Activated naive CD4-positive, alpha-beta T cell treated with anti-CD3 and anti-CD28 coated beads for 36 hours (primary cell): ENCODE results near the gene MUS81. TPM values are rescaled to one million over a fixed set of nuclear protein-coding genes. Genes with fewer than 3 reads are reported as not detected.
"Not testable (repeated sequence)": the region's sequence is repeated elsewhere in the genome, so short reads cannot be mapped to it uniquely, and the experiment has no call there.

Experiments
- CTCF ChIA-PET: fragments of 350-600 bp; sonication (Branson Sonifier 250); formaldehyde crosslinking; loops from one replicate; lab custom pipeline; 2021; ENCODE audit warnings: antibody characterized with exemption; lab: Charles Lee
- DNase-seq: peaks from one replicate; pipeline ENCODE4 v3.0.0-alpha.2; 2020
- H3K27ac Mint-ChIP-seq: one replicate; pipeline ENCODE4 v1.8.0; 2021; ENCODE audit warnings: mild to moderate bottlenecking, mixed read lengths
- H3K27me3 Mint-ChIP-seq: one replicate; pipeline ENCODE4 v1.8.0; 2021; ENCODE audit warnings: low read depth, mixed read lengths
- H3K36me3 Mint-ChIP-seq: one replicate; pipeline ENCODE4 v1.8.0; 2021; ENCODE audit warnings: low read depth, mixed read lengths
- H3K4me1 Mint-ChIP-seq: one replicate; pipeline ENCODE4 v1.8.0; 2021; ENCODE audit warnings: low read depth, mixed read lengths
- H3K4me3 Mint-ChIP-seq: one replicate; pipeline ENCODE4 v1.8.0; 2021; ENCODE audit warnings: mild to moderate bottlenecking, moderate library complexity, mixed read lengths
- H3K9me3 Mint-ChIP-seq: one replicate; pipeline ENCODE4 v1.8.0; 2021; ENCODE audit warnings: mixed read lengths
- intact Hi-C: fragments of 100-400 bp; cut with micrococcal nuclease; formaldehyde crosslinking; loops from one replicate; pipeline ENCODE4 v1.15.1; 2023
- total RNA-seq, 2 experiments: library from RNA; stranded (reverse); gene quantifications; one replicate each; pipeline ENCODE4 v1.2.3, GENCODE V29; 2021

Gene MUS81
- total RNA-seq, 2 experiments from 2014 or later = 51.4 to 54.7 TPM

DNA sequence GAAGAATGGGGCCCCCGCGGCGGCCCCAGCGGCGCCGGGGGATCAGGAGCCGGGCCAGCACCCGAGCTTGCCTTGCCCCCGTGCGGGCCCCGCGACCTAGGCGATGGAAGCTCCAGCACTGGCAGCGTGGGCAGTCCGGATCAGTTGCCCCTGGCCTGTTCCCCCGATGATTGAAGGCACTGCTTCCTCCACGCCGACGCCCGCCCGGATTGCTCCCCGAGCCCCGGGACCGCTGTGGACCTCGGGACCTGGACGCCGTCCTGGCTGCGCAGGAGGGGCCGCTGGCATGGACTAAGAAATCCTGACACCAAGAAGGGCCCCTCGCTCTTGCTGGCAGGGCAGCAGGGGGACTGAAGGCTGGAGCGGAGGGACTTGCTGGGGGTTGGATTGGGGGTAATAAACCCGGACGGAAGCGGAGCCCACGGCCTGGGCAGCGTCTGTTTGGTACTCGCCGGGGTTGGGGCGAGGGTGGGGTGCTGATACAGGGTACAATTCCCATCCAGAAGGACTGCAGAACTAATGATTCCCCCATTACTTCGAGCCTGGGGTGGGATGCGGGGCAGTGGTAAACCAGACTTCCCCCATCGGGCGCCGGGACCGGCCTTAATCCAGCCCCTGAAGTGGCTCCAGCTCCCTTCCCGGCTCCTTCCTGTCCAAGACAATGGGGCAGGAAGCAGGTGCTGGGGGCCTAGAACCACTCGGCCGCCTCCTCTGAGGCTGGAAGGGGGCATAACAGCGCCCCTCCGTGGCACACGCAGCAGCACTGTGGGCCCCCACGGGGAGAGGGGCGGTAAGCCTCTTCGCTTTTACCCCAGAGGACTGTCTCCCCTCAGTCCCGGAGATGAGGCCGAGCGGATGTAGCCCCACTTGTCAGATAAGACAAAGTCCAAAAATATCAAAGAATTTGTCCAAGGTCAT is 31.2 kb downstream of the MUS81 start:
- no peaks in the 10 kb centered on the region for H3K27me3 Mint-ChIP-seq
- intact Hi-C loops = loop anchor here (2.0 to 10.0 kb wide), 4 partner anchors 161 to 377 kb away; partner anchors contain the start of genes PACS1, RAB1B and SF3B2
- peaks cover 73% of the 10 kb centered on the region for H3K4me1 Mint-ChIP-seq
- DNase-seq = peak; percentile 40
- peak overlapping the region; percentile 79 for H3K4me3 Mint-ChIP-seq
- peak overlapping the region; percentile 83 for H3K27ac Mint-ChIP-seq
- no peaks in the 10 kb centered on the region for H3K9me3 Mint-ChIP-seq
- CTCF ChIA-PET = interaction anchor here (0.6 to 14.7 kb wide), 20 partner anchors 6 to 185 kb away, joined by 3 to 178 read pairs (median 5); partner anchors contain the start of genes CFL1, FOSL1 and MUS81
- H3K36me3 Mint-ChIP-seq = peaks cover 33% of the 10 kb centered on the region

DNA sequence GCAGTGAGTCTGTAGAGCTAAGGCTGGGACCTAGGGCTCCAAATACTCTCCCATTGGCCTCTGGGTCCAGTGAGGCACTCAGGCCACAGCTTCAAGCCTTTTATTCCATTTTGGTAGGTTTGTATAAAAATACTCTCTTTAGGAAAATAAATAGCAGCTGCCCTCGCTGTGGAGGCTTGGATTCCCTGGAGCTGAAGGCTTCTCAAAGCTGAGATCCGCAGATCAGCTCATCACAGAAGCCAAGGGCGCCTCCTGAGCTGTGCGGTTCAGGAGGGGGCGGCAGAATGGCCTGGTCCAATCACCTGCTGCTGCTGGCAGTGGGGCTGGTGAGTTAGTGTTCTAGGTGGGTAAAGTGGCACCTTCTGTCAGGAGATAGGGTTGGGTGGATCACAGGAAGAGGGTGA is 31.9 kb downstream of the MUS81 start:
- Mint-ChIP-seq H3K36me3 (peaks cover 31% of the 10 kb centered on the region), H3K4me1 (peaks cover 73% of the 10 kb centered on the region), H3K27ac (peak overlapping the region; percentile 83), H3K4me3 (peak overlapping the region; percentile 79)
- CTCF ChIA-PET = interaction anchor here (0.7 to 14.7 kb wide), 8 partner anchors 7 to 186 kb away, joined by 3 to 178 read pairs (median 4); partner anchors contain the start of genes CFL1, FOSL1 and MUS81
- peak; percentile 48 for DNase-seq
- H3K9me3 Mint-ChIP-seq, H3K27me3 Mint-ChIP-seq: not testable (repeated sequence)
- intact Hi-C loops = loop anchor here (5.0 to 10.0 kb wide), 3 partner anchors 160 to 243 kb away; partner anchors contain the start of genes PACS1 and SF3B2

DNA sequence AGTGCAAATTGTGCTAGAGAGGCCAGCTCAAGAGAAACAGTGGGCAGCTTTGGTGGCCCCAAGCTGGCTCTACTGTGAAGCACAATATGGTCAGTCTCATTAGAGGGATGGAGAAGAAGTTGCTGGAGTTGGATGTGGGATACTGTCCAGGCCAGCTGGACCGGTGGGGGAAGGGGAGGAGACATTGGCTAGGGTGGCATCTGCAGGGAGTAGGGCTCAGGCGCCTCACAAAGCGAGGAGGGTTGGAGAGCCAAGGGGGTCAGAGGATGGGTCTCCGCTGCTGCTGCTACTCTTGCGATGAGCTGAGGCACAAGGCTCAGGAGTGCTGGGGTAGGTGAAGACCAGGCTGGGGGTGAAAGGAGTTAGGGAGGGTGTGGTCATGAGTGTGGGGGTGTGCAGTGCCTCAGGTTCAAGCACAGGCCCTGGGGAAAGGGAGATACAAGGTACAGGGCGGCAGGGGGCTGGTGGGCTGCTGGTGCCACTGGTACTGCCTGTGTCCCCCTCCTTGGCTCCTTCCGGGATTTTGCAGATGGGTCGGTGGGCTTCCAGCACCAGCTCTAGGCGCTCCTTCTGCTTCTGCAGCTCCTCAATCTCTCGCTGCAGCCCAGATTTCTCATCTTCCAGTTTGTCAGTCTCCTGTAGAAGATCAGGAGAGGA is 32.6 kb downstream of the MUS81 start:
- Mint-ChIP-seq H3K27ac (peak overlapping the region; percentile 83), H3K9me3 (no peaks in the 10 kb centered on the region), H3K36me3 (peaks cover 33% of the 10 kb centered on the region), H3K4me1 (peaks cover 73% of the 10 kb centered on the region), H3K4me3 (peak overlapping the region; percentile 79), H3K27me3 (no peaks in the 10 kb centered on the region)
- intact Hi-C loops = loop anchor here (5.0 to 10.0 kb wide), 3 partner anchors 160 to 242 kb away; partner anchors contain the start of genes PACS1 and SF3B2
- CTCF ChIA-PET = interaction anchor here (0.7 to 14.7 kb wide), 9 partner anchors 8 to 187 kb away, joined by 3 to 178 read pairs (median 4); partner anchors contain the start of genes CFL1, FOSL1 and MUS81
- DNase-seq = no peak

DNA sequence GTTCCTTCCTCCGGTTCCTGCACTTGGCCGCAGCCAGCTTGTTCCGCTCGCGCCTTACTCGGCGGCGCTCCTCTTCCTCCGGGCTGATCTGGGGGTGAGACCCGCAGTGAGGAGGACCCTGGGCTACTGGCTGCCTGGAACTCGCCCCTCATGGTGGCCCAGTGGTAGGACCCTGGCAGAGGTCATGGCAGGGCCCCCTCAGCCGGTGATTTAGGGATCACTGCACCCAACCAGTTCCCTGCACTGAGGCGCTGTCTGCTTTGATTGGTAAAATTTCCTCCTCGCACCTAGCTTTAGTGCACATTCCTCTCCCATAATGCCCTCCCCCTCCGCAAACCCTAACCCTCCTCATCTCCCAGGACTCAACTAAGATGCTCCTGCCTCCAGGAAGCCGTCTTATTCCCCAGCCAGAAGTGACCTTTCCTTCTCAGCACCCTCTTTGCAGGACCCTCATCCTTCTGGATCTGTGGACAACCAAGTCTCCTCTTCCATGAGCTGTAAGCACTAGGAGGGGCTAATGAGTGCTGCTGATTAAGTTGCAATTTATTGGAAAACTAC is 33.9 kb downstream of the MUS81 start:
- intact Hi-C loops = loop anchor here (5.0 to 10.0 kb wide), 3 partner anchors 158 to 241 kb away; partner anchors contain the start of genes PACS1 and SF3B2
- peak overlapping the region; percentile 83 for H3K27ac Mint-ChIP-seq
- H3K9me3 Mint-ChIP-seq = no peaks in the 10 kb centered on the region
- CTCF ChIA-PET = interaction anchor here (0.7 to 14.7 kb wide), 6 partner anchors 9 to 388 kb away, joined by 3 to 178 read pairs (median 30); partner anchors contain the start of genes CFL1 and MUS81
- H3K27me3 Mint-ChIP-seq = no peaks in the 10 kb centered on the region
- DNase-seq = peak; percentile 53
- H3K36me3 Mint-ChIP-seq = peaks cover 35% of the 10 kb centered on the region
- peak overlapping the region; percentile 74 for H3K4me3 Mint-ChIP-seq
- peaks cover 73% of the 10 kb centered on the region for H3K4me1 Mint-ChIP-seq

DNA sequence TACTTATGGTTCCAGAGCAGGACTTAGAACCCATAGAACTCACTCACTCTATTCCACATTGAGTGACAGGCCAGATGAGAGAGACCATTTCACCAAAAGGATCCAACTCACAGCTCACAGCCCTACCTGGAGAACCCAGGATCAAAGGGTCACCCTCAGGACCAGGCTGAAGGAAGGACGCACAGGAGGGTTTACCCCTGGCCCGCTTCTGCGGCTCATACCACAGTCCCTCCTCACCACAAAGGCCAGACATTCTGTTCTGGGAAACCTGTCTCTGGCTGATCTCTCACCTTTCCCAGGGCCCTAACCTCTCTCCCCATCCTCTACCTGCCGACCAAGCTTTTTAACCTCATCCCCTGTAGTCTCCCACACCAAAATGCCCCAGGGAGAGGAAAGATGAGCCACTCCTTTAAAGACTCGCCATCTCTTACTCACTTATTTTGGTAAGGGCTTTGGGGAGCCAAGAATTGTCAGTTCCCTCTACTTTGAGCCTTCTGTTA is 35.3 kb downstream of the MUS81 start:
- no peaks in the 10 kb centered on the region for H3K27me3 Mint-ChIP-seq
- no peak for DNase-seq
- peaks cover 61% of the 10 kb centered on the region for H3K4me1 Mint-ChIP-seq
- peaks cover 35% of the 10 kb centered on the region for H3K36me3 Mint-ChIP-seq
- no peak overlapping the region for H3K4me3 Mint-ChIP-seq
- peak overlapping the region; percentile 42 for H3K27ac Mint-ChIP-seq
- intact Hi-C loops = loop anchor here (10.0 kb wide), 1 partner anchor 239 kb away; no protein-coding TSS in a partner anchor
- H3K9me3 Mint-ChIP-seq = no peaks in the 10 kb centered on the region
- CTCF ChIA-PET = interaction anchor here (6.8 kb wide), 1 partner anchor 11 kb away, joined by 52 read pairs; no protein-coding TSS in a partner anchor

DNA sequence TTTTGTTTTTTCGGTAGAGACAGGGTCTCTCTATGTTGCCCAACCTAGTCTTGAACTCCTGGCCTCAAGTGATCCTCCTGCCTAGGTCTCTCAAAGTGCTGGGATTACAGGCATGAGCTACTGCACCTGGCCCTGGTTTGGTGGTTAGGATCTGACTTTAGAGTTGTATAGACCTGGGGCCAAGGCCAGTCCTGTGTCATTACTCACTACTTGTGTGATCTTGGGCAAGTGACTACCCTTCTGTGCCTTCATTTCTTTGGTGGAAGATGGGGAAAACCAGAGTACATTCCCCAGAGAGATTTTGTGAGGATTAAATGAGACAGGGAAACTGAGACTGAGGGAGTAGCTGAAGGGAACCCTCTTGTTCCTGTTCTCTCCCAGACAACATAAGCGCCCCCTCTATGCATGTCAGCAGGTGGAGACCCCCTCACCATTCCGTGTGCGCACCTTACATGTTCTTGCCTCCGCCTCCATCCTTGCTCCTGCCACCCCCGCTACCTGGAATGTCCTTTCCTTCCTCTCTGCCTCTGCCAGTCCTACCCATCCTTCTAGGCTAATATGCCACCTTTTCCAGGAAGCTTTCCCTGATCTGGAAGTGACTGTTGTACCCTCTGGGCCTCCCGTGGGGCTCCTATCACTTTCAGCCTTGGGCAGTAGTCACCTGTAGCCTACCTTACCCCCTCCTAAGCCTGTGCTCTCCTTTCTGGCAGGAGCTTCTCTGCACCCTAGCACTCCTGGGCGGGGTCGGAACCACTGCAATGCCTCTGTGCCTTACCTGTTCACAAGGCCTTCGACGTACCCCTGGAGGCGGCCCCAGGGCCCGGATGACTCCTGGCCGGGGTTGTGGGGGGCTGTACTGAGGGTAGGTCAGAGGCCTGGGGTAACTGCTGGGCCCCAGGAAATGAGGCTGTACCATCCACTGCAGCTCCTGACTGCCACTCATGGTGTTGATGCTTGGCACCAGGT is 36.1 kb downstream of the MUS81 start:
- no peaks in the 10 kb centered on the region for H3K9me3 Mint-ChIP-seq
- DNase-seq = peak; percentile 56
- H3K36me3 Mint-ChIP-seq = peaks cover 35% of the 10 kb centered on the region
- no peak overlapping the region for H3K4me3 Mint-ChIP-seq
- CTCF ChIA-PET = interaction anchor here (0.8 to 6.8 kb wide), 6 partner anchors 7 to 126 kb away, joined by 3 to 52 read pairs (median 4); partner anchors contain the start of genes CCDC85B, FIBP and MUS81
- intact Hi-C loops = loop anchor here (10.0 kb wide), 1 partner anchor 238 kb away; no protein-coding TSS in a partner anchor
- peak overlapping the region; percentile 42 for H3K27ac Mint-ChIP-seq
- no peaks in the 10 kb centered on the region for H3K27me3 Mint-ChIP-seq
- H3K4me1 Mint-ChIP-seq = peaks cover 63% of the 10 kb centered on the region

DNA sequence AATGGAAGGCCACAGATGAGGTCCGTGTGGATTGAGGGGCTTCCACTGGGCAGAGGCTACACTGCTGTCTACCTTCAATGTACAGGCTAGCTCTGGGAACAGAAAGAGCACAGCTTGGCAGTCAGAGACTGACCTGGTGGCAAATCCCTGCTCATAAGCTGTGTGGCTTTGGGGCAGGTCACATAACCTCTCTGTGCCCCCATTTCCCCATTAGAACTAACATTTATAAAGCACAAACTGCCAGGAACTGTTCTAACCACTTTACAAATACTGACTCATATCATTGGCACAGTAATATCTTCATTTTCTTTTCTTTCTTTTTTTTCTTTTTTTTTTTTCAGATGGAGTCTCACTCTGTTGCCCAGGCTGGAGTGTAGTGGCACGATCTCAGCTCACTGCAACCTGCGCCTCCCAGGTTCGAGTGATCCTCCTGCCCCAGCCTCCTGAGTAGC is 36.8 kb downstream of the MUS81 start:
- Mint-ChIP-seq H3K4me3 (peak overlapping the region; percentile 39), H3K4me1 (peaks cover 60% of the 10 kb centered on the region), H3K36me3 (peaks cover 32% of the 10 kb centered on the region)

GRCh38 chr11:65898656-65899355 is 38.6 kb downstream of the MUS81 start:
- no peaks in the 10 kb centered on the region for H3K27me3 Mint-ChIP-seq
- peak overlapping the region; percentile 86 for H3K27ac Mint-ChIP-seq
- H3K4me1 Mint-ChIP-seq = peaks cover 43% of the 10 kb centered on the region
- no peaks in the 10 kb centered on the region for H3K9me3 Mint-ChIP-seq
- peak overlapping the region; percentile 83 for H3K4me3 Mint-ChIP-seq
- DNase-seq = no peak
- H3K36me3 Mint-ChIP-seq = peaks cover 24% of the 10 kb centered on the region
- CTCF ChIA-PET = interaction anchor here (0.6 to 6.8 kb wide), 7 partner anchors 9 to 104 kb away, joined by 4 to 52 read pairs (median 5); partner anchors contain the start of genes BANF1, CCDC85B, FIBP and MUS81
- intact Hi-C loops = loop anchor here (10.0 kb wide), 1 partner anchor 236 kb away; no protein-coding TSS in a partner anchor

More for the DNA sequence above, 36.8 kb downstream of the MUS81 start:
- DNase-seq = no peak
- CTCF ChIA-PET = interaction anchor here (0.8 to 6.8 kb wide), 6 partner anchors 8 to 125 kb away, joined by 3 to 52 read pairs (median 4); partner anchors contain the start of genes CCDC85B, FIBP and MUS81
- no peaks in the 10 kb centered on the region for H3K9me3 Mint-ChIP-seq
- H3K27ac Mint-ChIP-seq = peak overlapping the region; percentile 42
- H3K27me3 Mint-ChIP-seq = no peaks in the 10 kb centered on the region
- intact Hi-C loops = loop anchor here (10.0 kb wide), 1 partner anchor 238 kb away; no protein-coding TSS in a partner anchor

- peak; percentile 86 for DNase-seq
Observed at GRCh38 chr11:65899356-65900124, 39.3 kb downstream of the MUS81 start.

More at GRCh38 chr11:65899356-65900124, 39.3 kb downstream of the MUS81 start:
- intact Hi-C loops = loop anchor here (1.0 to 10.0 kb wide), 8 partner anchors 11 to 284 kb away; partner anchors contain the start of genes C11orf68, DRAP1, FIBP and PCNX3
- Mint-ChIP-seq H3K36me3 (peaks cover 24% of the 10 kb centered on the region), H3K27me3 (peaks cover 2% of the 10 kb centered on the region), H3K9me3 (no peaks in the 10 kb centered on the region), H3K27ac (peak overlapping the region; percentile 79), H3K4me3 (peak overlapping the region; percentile 83), H3K4me1 (peaks cover 36% of the 10 kb centered on the region)
- CTCF ChIA-PET = interaction anchor here (0.7 to 2.6 kb wide), 5 partner anchors 9 to 146 kb away, joined by 4 to 16 read pairs (median 5); partner anchors contain the start of genes BANF1, CCDC85B and FIBP
